GM12801 (cell line): Measurements from ENCODE around the gene ACSL3.

Experiments
- CTCF ChIP-seq: IDR thresholded peaks from one replicate; pipeline ENCODE4 v1.5.1; 2011; ENCODE audit warnings: control low read depth; ENCODE audit not compliant: insufficient read length; ENCODE audit errors: extremely low read depth

ACSL3 gene

DNA sequence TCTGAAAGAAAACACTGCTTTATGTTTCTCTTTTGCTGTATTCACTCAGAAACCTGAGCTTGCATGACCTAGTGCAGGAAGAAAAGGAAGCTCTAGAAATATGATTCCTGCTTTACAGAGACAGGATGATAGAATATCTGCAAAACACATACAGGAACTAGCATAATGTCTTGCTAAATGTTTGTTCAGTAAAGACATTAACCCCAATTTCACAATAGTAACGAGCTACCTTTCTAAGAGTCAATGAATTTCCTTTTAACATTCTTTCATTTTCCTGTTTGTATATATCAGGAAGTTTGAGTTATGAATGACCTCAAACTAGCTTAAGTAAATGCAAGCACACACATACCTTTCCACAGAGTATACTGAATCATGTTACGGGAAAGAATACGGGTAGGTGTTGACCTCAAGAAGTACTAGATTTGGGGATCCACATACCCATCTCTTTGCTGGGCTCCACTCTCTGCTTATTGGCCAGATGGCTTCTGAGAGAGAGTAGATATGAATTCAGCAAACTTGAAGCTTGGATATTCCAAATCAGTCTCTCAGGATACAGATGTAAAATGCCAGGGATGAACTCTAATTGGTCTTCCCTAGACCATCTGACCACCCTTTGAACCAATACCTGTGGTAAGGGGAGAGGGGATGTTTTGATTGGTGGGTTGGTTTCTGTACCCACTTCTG is 18.2 kb upstream of the ACSL3 start:
- TF ChIP-seq CTCF, result no peak

DNA sequence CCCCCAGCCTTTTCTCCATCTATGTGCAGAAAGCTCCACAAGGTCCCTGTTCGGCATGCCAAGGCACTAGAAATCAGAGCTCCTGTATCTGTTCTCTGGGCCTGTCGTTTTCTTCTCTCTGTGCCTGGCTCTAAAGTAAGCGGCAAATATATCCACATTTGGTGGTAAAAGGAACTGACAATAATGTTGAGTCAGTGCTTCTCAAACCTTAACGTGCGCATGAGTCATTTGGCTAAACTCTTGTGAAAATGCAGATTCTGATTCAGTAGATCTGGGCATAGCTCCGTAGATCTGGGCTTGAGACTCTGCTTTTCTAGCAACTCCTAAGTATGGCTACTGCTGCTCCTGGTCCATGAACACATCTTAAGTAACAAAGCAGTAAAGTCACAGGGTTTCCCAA is 16.5 kb upstream of the ACSL3 start:
- no peak for TF ChIP-seq CTCF

DNA sequence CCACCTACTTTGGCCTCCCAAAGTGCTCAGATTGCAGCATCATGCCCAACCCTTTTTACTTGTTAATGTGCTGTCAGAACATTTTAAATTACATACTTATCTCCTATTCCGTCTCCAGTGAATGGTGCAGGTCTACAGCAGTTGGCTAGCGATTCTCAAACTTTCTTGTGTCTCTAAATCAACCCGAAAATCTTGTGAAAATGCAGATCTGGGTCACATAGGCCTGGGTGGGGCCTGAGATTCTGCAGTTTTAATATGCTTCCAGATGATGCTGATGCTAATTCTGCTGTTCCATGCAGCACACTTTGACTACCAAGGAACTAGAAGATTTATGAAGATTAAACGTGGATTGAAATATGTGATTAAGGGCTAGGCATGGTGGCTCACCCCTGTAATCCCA is 14.8 kb upstream of the ACSL3 start:
- no peak for TF ChIP-seq CTCF

GRCh38 chr2:222848862-222849261 is 12.0 kb upstream of the ACSL3 start:
- TF ChIP-seq CTCF, result no peak

GRCh38 chr2:222851956-222852617 is 8.7 kb upstream of the ACSL3 start:
- no peak for TF ChIP-seq CTCF

DNA sequence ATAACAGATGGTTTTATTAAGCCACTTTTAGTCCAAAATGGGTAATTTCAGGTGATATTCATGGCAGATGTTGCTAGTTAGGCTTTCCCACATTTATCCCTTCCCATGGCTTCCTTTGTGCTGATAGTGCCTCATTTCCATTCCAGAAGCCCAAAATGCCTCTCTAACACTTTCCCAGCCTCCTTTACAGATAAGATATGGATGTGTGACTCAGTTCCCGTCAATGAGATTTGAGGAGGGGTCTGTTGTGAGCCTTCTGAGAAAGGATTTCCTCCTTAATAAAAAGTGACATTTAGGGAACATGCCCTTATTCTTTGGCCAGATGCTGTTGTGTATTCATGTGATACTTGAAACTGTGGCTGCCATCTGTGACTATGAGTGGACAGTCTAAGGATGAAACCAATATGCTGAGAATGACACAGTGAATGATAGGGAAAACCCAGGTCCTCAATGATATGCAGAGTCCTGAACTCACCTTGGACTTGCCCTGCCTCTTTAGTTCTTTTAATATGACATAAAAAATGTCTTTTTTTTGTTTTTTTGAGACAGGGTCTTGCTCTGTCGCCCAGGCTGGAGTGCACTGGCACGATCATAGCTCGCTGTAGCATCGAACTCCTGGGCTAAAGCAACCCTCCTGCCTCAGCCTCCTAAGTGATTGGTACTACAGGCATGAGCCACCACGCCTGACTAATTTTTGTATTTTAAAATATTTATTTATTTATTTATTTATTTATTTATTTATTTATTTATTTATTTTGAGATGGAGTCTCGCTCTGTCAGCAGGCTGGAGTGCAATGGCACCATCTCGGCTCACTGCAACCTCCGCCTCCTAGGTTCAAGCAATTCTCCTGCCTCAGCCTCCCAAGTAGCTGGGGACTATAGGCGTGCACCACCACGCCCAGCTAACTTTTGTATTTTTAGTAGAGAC is 5.8 kb upstream of the ACSL3 start:
- no peak for TF ChIP-seq CTCF

DNA sequence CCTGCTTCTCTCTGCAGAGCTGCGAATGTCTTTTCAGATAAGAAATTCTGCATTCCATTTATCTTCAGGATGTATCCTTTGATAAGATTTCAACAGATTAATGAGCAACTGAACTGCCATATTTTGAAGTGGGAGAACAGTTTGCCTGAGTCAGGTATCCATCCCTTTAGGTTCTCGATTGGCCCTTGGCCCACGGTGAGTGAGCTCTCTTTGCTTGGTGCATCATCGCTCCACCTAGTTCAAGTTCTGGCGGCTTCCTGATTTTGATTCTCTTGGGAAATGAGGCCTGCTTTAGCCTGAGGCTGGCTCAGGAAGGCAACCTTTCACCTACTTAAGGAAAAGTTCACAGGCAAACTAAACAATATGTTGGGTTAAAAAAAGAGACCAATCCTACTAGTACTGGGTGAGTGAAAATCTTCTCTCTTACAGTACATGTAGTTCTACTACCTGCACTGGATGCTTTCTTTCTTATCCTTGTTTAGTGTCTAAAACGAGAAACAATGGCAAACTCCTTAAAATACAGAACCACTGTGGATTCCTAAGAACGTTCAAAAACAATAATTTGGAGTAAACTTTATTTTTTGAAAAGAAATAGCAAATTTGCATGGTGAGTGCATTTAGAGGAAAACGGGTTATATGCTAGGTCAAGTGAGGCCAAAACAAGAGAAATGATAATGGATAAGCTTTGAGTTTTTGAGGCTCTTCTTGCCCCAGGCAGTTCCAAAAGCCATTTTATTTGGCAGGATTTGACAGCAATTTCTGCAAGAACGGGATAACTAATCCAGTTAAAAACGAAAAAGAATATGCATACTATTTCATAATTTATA is 837 bp upstream of the ACSL3 start:
- no peak for TF ChIP-seq CTCF
